HG03196 (cell line): Measurements from ENCODE around the gene NAA80.

ENCODE experiments used
- ATAC-seq: cut with Tn5 transposase; IDR thresholded peaks from one replicate; pipeline ENCODE4 v1.9.1; 2021; ENCODE audit not compliant: unreplicated experiment

Gene NAA80

DNA sequence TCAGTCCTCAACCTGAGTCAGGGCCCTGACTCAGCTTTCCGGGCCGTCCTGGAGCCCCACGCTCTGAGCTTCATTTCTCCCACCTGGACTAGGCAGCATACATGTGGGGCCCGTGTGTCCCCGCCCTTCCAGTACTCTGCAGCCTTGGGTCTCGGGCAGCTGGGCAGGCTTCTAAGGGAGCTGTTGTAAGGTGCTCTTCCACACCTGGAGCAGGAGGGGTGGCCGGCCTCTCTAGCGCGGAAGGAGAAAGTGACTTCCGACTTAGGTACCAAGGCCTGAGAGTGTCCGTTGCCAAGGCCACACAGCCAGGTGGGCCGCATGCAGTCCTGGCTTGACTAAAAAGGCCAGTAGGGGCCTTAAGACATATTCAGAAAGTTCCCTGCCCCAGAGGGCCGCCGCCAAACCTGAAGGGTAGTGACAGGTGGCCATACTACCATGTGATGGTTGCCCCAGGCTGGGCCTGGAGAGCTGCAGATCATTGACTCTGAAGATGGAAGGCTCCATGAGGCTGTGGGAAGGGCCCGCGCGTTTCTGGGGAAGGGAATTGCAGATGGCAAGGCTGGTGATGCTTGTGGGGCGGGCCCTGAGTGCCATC lies 39.7 kb downstream of the NAA80 start:
- ATAC-seq = no peak

GRCh38 chr3:50258979-50259378 lies 40.2 kb downstream of the NAA80 start:
- ATAC-seq = no peak

DNA sequence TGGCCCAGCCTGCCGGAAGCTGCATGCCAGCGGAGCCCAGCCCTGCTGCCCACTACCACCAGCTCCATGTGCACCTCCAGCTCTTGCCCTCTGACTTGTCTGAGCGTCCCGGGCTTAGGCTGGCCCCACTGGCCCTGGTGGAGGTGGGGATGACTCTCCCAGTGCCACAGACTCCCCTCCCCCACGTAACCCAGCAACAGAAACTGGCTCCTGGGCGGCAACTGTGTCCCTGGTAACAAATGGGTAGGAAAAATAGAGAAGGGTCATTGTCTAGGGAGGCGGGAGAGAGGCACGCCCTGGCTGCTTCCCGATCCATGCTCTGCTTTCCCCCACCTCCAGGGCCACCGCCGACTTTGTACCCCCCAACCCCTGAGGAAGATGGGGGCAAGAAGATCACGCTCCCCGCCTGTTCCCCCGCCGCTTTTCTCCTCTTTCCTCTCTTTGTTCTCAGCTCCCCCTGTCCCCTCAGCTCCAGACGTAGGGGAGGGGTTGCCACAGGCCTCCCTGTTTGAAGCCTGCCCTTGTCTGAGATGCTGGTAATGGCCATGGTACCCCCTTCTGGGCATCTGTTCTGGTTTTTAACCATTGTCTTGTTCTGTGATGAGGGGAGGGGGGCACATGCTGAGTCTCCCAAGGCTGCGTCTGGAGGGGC lies 41.0 kb downstream of the NAA80 start:
- no peak for ATAC-seq

DNA sequence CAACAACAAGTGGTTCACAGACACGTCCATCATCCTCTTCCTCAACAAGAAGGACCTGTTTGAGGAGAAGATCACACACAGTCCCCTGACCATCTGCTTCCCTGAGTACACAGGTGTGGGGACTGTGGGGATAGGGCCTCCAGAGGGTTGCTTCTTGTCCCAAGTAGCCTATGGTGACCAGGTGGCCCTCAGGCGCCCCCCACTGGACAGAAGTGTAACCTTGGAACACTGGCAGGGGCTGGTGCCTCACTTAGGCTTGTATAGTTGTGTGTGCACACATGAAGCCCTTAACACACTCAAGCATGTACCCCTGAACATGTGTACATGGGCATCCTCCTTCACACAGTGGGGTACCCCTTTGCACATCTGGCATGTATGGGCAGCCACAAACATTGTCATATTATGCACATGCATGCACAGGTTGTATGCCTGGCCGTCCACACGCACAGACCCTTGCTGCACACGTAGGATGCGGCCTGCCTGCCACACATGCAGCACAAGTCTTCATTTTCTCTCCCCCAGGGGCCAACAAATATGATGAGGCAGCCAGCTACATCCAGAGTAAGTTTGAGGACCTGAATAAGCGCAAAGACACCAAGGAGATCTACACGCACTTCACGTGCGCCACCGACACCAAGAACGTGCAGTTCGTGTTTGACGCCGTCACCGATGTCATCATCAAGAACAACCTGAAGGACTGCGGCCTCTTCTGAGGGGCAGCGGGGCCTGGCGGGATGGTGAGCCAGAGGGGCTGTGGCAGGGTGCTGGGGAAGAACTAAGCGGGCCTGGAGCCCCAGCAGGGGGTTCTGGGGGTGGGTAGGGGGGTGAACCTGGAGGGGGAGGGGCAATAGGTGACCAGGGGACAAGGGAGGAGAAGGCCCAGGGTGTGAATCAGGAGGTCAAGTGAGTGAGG lies 42.0 kb downstream of the NAA80 start:
- no peak for ATAC-seq

DNA sequence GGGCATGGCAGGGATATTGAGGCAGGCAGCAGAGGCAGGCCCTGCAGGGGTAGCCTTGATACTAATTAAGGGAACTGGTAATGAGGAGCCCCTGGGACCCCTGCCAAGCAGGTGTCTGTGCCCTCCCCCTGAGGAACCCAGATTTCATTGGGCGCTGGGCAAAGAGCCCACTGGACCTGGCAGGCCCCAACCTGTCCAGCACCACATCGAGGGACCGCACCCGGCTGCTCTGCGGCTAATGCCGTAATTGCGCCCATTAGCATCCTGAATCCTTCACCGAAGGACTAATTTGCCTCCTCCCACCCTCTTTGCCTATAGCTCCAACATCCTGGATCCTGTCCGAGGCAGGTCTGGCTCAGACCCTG lies 44.0 kb downstream of the NAA80 start:
- no peak for ATAC-seq

DNA sequence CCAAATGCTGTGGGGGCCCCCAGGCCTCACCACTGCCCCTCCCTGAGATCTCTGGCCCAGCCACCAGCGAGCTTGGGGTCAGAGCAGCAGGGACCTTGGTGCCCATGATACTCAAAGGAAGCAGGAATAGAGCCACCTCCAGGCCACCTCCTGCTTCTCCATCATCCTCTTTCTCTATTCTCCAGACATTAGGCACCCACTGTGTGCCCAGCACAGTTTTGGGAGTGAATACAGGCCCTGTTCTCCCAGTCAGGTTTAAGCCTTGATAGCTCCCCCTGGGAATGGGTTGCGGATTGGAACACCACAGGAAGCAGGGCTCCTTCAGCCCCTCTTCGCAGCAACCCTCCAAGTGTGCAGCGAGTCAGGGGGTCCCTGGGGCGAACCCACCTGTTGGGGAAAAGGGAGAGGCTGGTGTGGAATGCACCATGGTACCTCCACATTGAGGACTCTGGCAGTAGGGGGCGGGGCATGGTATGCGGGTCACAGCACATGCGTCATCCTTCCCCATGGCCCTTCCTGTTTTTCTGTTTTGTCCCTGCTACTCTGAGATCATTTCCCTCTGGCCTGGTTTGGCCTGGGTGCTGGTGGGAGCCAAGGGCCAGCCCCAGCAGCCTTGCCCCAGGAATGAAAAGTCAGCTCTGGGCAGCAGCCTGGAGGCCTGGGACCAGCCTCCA lies 44.5 kb downstream of the NAA80 start:
- ATAC-seq = no peak

GRCh38 chr3:50251220-50251619 lies 48.0 kb downstream of the NAA80 start:
- ATAC-seq = no peak

DNA sequence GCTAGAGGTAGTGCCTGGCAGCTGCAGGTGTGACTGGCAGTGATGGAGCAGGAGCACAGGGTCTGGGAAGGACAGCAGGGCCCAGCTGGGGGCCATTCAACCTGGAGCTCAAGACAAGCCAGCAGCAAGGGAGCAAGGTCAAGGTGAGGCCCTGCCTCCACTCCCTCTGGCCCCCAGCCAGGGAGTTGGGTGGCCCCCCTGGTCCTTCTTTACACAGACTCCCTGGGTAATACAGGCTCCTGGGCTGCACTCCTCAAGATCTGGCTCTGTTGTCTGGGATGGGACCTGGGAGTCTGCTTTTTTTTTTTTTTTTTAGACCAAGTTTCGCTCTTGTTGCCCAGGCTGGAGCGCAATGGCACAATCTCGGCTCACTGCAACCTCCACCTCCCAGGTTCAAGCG lies 48.7 kb downstream of the NAA80 start:
- ATAC-seq = no peak

- no peak for ATAC-seq
Measured at GRCh38 chr3:50249457-50249856, 49.7 kb downstream of the NAA80 start.

DNA sequence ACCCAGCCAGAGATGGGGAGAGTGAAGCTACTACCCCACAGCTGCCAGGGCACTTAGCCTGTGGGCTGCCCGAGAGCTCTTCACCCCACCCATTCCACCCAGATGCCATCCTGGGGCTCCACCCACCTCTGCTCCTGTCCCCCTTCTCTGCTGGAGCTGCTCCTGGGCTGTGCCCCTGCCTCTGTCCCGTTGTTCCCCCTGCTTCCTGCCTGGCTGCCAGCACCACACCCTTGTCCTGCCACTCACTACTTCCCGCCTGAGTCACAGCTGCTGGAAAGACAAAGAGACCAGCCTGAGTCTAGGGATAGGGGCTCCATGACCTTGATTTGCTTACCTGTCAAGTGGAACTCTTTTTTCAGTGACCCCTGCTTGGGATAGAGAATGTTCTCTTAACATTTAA lies 50.8 kb downstream of the NAA80 start:
- no peak for ATAC-seq

DNA sequence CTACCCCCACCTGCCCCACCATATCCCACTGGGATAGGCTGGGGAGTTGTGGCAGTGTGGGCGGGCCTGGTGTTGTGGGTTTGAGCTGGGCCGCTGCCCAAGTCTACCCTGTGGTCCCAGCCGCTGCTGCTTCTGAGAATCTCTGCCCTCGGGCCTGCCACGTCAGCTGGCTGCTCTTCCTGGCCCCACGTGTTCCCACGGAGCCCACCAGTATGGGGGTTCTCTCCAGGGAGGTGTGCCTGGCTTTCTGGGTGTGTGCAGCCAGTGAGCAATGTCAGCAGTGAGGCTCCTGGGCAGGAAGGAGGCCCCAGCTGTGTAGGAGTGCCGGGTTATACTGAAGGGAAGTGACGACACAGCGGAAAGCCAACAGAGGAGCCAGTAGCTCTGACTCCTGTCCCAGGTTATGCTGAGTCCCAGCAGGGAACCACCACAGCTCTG lies 52.7 kb downstream of the NAA80 start:
- peak; percentile 22 for ATAC-seq
